ENCODE results near the gene DLGAP4. TPM values are rescaled to one million over a fixed set of nuclear protein-coding genes. Genes with fewer than 3 reads are reported as not detected.

DLGAP4 gene
- total RNA-seq, 1 donor from 2014 or later, result 172 TPM

- H3K4me3 Mint-ChIP-seq (ENCODE audit: unreplicated experiment), result no peak overlapping the region
- DNase-seq (ENCODE audit: low spot score), result no peak
- H3K4me1 Mint-ChIP-seq (ENCODE audit: unreplicated experiment), result peaks cover 55% of the 10 kb centered on the region
- H3K9me3 Mint-ChIP-seq (ENCODE audit: unreplicated experiment), result no peaks in the 10 kb centered on the region
- H3K27me3 Mint-ChIP-seq (ENCODE audit: unreplicated experiment), result peaks cover 6% of the 10 kb centered on the region
- H3K27ac Mint-ChIP-seq (ENCODE audit: unreplicated experiment), result no peak overlapping the region
- H3K36me3 Mint-ChIP-seq (ENCODE audit: low read depth, unreplicated experiment), result peaks cover 20% of the 10 kb centered on the region
- TF ChIP-seq CTCF (IDR thresholded peaks at IDR 0.05; ENCODE audit: unreplicated experiment), result no peak
Measured at GRCh38 chr20:36482044-36482473, 175.9 kb downstream of the DLGAP4 start.

- Mint-ChIP-seq H3K9me3 (ENCODE audit: unreplicated experiment) (no peaks in the 10 kb centered on the region), H3K27ac (ENCODE audit: unreplicated experiment) (no peak overlapping the region), H3K4me3 (ENCODE audit: unreplicated experiment) (no peak overlapping the region), H3K36me3 (ENCODE audit: low read depth, unreplicated experiment) (peaks cover 16% of the 10 kb centered on the region), H3K4me1 (ENCODE audit: unreplicated experiment) (peaks cover 62% of the 10 kb centered on the region), H3K27me3 (ENCODE audit: unreplicated experiment) (peaks cover 9% of the 10 kb centered on the region)
- no peak for TF ChIP-seq CTCF (IDR thresholded peaks at IDR 0.05; ENCODE audit: unreplicated experiment)
- DNase-seq (ENCODE audit: low spot score), result no peak
Measured at GRCh38 chr20:36483209-36483918, 177.2 kb downstream of the DLGAP4 start.

GRCh38 chr20:36483919-36484808 is 178.0 kb downstream of the DLGAP4 start:
- Mint-ChIP-seq H3K36me3 (ENCODE audit: low read depth, unreplicated experiment) (peaks cover 17% of the 10 kb centered on the region), H3K27ac (ENCODE audit: unreplicated experiment) (no peak overlapping the region), H3K4me1 (ENCODE audit: unreplicated experiment) (peaks cover 57% of the 10 kb centered on the region), H3K27me3 (ENCODE audit: unreplicated experiment) (peaks cover 9% of the 10 kb centered on the region), H3K9me3 (ENCODE audit: unreplicated experiment) (no peaks in the 10 kb centered on the region), H3K4me3 (ENCODE audit: unreplicated experiment) (no peak overlapping the region)
- DNase-seq (ENCODE audit: low spot score), result no peak
- TF ChIP-seq CTCF (IDR thresholded peaks at IDR 0.05; ENCODE audit: unreplicated experiment), result no peak

GRCh38 chr20:36485286-36485685 is 179.1 kb downstream of the DLGAP4 start:
- peaks cover 16% of the 10 kb centered on the region for H3K36me3 Mint-ChIP-seq (ENCODE audit: low read depth, unreplicated experiment)
- no peaks in the 10 kb centered on the region for H3K9me3 Mint-ChIP-seq (ENCODE audit: unreplicated experiment)
- no peak for DNase-seq (ENCODE audit: low spot score)
- H3K27ac Mint-ChIP-seq (ENCODE audit: unreplicated experiment), result no peak overlapping the region
- no peak for TF ChIP-seq CTCF (IDR thresholded peaks at IDR 0.05; ENCODE audit: unreplicated experiment)
- H3K27me3 Mint-ChIP-seq (ENCODE audit: unreplicated experiment), result peaks cover 10% of the 10 kb centered on the region
- no peak overlapping the region for H3K4me3 Mint-ChIP-seq (ENCODE audit: unreplicated experiment)
- peaks cover 57% of the 10 kb centered on the region for H3K4me1 Mint-ChIP-seq (ENCODE audit: unreplicated experiment)

All from endothelial cell (in vitro differentiated cells).